LNCAP (cell line): Measurements from ENCODE around the gene METAP1D.

Experiments used
- CTCF ChIP-seq: fragments of 450-650 bp; IDR thresholded peaks from 2 replicates; pipeline ENCODE4 v1.5.1; 2017; ENCODE audit warnings: mild to moderate bottlenecking

METAP1D gene

GRCh38 chr2:172109988-172110811 is 110.4 kb downstream of the METAP1D start:
- TF ChIP-seq CTCF: no peak

GRCh38 chr2:172113617-172114016 is 113.9 kb downstream of the METAP1D start:
- TF ChIP-seq CTCF: peak; percentile 34; the same call in 1 of the 2 replicates

- TF ChIP-seq CTCF: no peak
Measured at GRCh38 chr2:172114579-172114978, 114.8 kb downstream of the METAP1D start.

- TF ChIP-seq CTCF: no peak
Measured at GRCh38 chr2:172116107-172116506, 116.4 kb downstream of the METAP1D start.

- no peak for TF ChIP-seq CTCF
Measured at GRCh38 chr2:172119089-172119488, 119.3 kb downstream of the METAP1D start.

GRCh38 chr2:172120118-172120517 is 120.4 kb downstream of the METAP1D start:
- TF ChIP-seq CTCF: no peak

GRCh38 chr2:172128484-172128883 is 128.7 kb downstream of the METAP1D start:
- TF ChIP-seq CTCF: no peak
